Ishikawa (cell line): ENCODE data around the gene PBX1.

Source experiments
- FOXM1 ChIP-seq: IDR thresholded peaks from 2 replicates; pipeline ENCODE4 v1.6.1; 2012; ENCODE audit warnings: low read depth, borderline replicate concordance
- MAX ChIP-seq: IDR thresholded peaks from 2 replicates; pipeline ENCODE4 v1.6.1; 2012
- RAD21 ChIP-seq: IDR thresholded peaks from 2 replicates; pipeline ENCODE4 v1.6.1; 2012; ENCODE audit warnings: low read depth
- REST ChIP-seq: IDR thresholded peaks from 2 replicates; pipeline ENCODE4 v1.6.1; 2012; ENCODE audit warnings: low read depth, mild to moderate bottlenecking
- TAF1 ChIP-seq: IDR thresholded peaks from 2 replicates; pipeline ENCODE4 v1.6.1; 2012; ENCODE audit warnings: low read depth, mild to moderate bottlenecking
- TEAD4 ChIP-seq: IDR thresholded peaks from 2 replicates; pipeline ENCODE4 v1.6.1; 2012

- TF ChIP-seq MAX (no peak), REST (no peak), FOXM1 (no peak), RAD21 (no peak), TAF1 (no peak), TEAD4 (no peak)
Observed at GRCh38 chr1:164830628-164831027, 271.6 kb downstream of the PBX1 start.
